ENCODE results near the gene CHST15.

CHST15 gene

DNA sequence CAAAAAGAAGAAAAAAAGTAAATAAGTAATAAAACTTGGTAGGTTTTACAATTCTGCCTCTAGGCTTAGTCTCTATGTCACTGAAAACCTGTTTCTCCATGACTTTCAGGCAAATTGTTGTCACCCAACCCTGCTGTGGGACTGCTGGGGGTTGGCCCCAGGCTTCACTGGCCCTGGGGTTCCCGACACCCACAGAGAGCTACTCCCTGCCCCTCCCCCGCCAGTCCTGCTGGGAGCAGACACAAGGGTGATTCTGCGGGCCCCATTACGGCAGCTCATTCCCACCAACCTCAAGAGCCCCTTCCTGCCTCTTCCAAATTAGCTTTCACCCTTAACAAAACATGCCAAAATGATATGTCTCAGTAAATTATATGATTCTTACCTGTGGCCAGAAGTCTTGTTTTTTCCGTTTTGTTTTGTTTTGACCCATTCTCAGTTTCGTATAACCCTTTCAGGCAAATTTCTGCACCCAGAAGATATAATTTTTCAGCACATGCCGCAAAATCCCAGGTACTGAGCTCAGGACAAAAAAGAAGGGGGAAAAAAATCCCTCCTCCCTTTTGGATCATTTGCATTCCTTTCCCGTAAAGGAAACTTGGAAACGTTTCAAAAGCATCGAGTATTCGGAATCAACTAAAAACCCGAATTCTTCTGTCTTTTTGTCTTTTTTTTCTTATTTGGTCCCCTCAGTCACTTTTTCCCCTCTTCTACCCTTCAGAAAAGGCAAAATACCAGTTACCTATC, 27.8 kb downstream of the CHST15 start:
- Histone ChIP-seq H3K27me3 (ENCODE audit: control insufficient read depth, insufficient read depth, low read length) (no peaks in the 10 kb centered on the region), H3K4me1 (ENCODE audit: control insufficient read depth, insufficient read depth, low read length) (peaks cover 28% of the 10 kb centered on the region), H3K9me3 (ENCODE audit: control insufficient read depth, low read length) (no peaks in the 10 kb centered on the region), H3K36me3 (ENCODE audit: control insufficient read depth, insufficient read depth, low read length) (no peaks in the 10 kb centered on the region), H3K4me3 (ENCODE audit: low read length) (no peak overlapping the region), H3K9ac (ENCODE audit: low read length) (no peak overlapping the region)

- H3K9me3 ChIP-seq (ENCODE audit: control insufficient read depth, low read length) = no peaks in the 10 kb centered on the region
- H3K27me3 ChIP-seq (ENCODE audit: control insufficient read depth, insufficient read depth, low read length) = no peaks in the 10 kb centered on the region
- peaks cover 28% of the 10 kb centered on the region for H3K4me1 ChIP-seq (ENCODE audit: control insufficient read depth, insufficient read depth, low read length)
- H3K9ac ChIP-seq (ENCODE audit: low read length) = no peak overlapping the region
- H3K36me3 ChIP-seq (ENCODE audit: control insufficient read depth, insufficient read depth, low read length) = no peaks in the 10 kb centered on the region
- H3K4me3 ChIP-seq (ENCODE audit: low read length) = no peak overlapping the region
Observed at GRCh38 chr10:124064676-124065075, 28.7 kb downstream of the CHST15 start.

DNA sequence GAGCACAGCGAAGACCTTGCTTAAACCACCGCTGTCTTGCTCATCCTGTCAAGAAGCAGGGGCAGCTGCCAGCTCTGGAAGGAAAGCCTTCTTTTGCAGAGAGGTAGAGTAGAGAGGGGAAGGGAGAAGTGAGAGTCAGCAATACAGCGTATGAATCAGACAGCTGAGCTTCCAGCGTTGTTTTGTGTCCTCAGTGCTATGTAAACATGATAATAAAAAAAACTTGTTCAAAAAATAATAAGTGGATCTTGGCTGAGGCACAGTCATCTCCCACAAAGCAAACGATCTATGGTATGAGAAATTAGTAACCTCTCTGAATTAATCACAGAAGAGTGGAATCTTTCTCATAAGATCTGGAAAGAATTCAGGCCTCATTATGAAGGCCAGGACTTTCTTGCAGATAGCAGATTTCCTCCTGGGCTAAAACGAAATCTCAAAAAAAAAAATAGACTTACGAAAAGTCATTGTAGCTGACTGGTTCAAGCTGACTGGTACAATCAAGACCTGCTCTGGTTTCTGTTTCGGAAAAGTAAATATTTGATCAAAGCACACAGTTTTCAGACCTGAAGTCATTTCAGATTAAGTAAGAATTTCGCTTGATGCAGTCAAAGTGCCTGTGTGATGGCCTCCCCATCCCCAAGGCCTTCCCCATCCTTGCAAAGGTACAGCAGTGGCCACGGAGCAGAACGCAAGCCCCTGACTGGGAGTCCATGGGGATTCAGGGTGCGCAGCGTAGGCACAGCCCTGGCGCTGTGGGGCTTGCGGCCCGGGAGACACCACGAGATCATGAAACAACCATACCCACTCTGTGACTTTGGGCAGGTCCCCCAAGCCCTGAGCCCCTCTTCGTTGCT, 29.4 kb downstream of the CHST15 start:
- H3K36me3 ChIP-seq (ENCODE audit: control insufficient read depth, insufficient read depth, low read length) = no peaks in the 10 kb centered on the region
- H3K27me3 ChIP-seq (ENCODE audit: control insufficient read depth, insufficient read depth, low read length) = no peaks in the 10 kb centered on the region
- H3K9ac ChIP-seq (ENCODE audit: low read length) = no peak overlapping the region
- no peaks in the 10 kb centered on the region for H3K9me3 ChIP-seq (ENCODE audit: control insufficient read depth, low read length)
- no peak overlapping the region for H3K4me3 ChIP-seq (ENCODE audit: low read length)
- H3K4me1 ChIP-seq (ENCODE audit: control insufficient read depth, insufficient read depth, low read length) = peaks cover 28% of the 10 kb centered on the region

DNA sequence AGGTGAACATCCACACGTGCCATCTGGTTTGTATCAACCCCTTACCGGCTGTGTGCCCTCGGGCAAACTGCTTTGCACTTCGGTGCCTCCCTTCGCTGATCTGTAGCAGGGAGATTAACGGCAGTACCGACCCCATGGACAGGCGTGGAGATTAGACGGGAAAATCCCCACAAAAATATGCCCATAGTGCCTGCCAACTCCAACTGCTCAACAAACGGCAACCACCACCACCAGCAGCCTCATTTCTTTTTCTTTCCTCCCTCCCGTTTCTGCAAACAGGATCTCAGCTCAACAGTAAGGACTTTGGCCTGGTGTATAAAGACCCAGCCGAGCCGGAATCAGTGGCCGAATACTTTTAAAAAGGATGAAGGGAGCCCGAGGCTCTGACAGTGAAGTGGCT, 31.0 kb downstream of the CHST15 start:
- peaks cover 28% of the 10 kb centered on the region for H3K4me1 ChIP-seq (ENCODE audit: control insufficient read depth, insufficient read depth, low read length)
- no peaks in the 10 kb centered on the region for H3K9me3 ChIP-seq (ENCODE audit: control insufficient read depth, low read length)
- H3K36me3 ChIP-seq (ENCODE audit: control insufficient read depth, insufficient read depth, low read length) = no peaks in the 10 kb centered on the region
- H3K4me3 ChIP-seq (ENCODE audit: low read length) = no peak overlapping the region
- H3K27me3 ChIP-seq (ENCODE audit: control insufficient read depth, insufficient read depth, low read length) = no peaks in the 10 kb centered on the region
- H3K9ac ChIP-seq (ENCODE audit: low read length) = no peak overlapping the region

DNA sequence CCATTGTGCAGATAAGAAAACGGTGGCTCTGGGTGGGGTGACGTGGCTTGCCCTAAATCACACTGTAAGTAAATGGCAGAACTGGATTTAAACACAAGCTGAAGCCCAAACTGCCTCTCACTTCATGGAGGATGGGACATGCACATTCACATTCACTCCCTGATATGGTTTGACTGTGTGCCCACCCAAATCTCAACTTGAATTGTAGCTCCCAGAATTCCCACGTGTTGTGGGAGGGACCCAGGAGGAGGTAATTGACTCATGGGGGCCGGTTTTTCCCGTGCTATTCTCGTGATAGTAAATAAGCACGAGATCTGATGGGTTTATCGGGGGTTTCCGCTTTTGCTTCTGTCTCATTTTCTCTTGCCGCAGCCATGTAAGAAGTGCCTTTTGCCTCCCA, 32.4 kb downstream of the CHST15 start:
- Histone ChIP-seq H3K4me3 (ENCODE audit: low read length) (no peak overlapping the region), H3K9me3 (ENCODE audit: control insufficient read depth, low read length) (no peaks in the 10 kb centered on the region), H3K9ac (ENCODE audit: low read length) (no peak overlapping the region), H3K27me3 (ENCODE audit: control insufficient read depth, insufficient read depth, low read length) (no peaks in the 10 kb centered on the region), H3K4me1 (ENCODE audit: control insufficient read depth, insufficient read depth, low read length) (peaks cover 27% of the 10 kb centered on the region), H3K36me3 (ENCODE audit: control insufficient read depth, insufficient read depth, low read length) (no peaks in the 10 kb centered on the region)

DNA sequence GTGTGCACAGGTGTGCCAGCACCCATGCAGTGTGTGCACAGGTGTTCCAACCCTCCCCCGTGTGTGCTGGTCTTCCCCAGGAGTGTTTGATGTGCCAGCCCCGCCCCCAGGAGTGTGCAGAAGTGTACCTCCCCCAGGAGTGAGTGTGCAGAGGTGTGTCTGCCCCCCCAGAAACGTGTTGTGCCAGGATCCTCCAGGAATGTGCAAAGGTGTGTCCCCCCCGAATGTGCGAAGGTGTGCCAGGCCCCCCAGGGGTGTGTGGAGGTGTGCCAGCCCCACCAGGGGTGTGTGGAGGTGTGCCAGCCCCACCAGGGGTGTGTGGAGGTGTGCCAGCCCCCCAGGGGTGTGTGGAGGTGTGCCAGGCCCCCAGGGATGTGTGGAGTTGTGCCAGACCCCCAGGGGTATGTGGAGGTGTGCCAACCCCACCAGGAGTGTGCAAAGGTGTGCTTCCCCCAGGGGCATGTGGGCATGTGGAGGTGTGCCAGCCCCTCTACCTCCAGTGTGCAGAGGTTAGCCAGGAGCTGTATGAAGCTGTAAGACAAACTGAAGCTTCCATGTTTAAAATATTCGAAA, 33.2 kb downstream of the CHST15 start:
- H3K4me3 ChIP-seq (ENCODE audit: low read length) = no peak overlapping the region
- peaks cover 25% of the 10 kb centered on the region for H3K4me1 ChIP-seq (ENCODE audit: control insufficient read depth, insufficient read depth, low read length)
- no peaks in the 10 kb centered on the region for H3K27me3 ChIP-seq (ENCODE audit: control insufficient read depth, insufficient read depth, low read length)
- no peak overlapping the region for H3K9ac ChIP-seq (ENCODE audit: low read length)
- no peaks in the 10 kb centered on the region for H3K36me3 ChIP-seq (ENCODE audit: control insufficient read depth, insufficient read depth, low read length)
- no peaks in the 10 kb centered on the region for H3K9me3 ChIP-seq (ENCODE audit: control insufficient read depth, low read length)

- H3K9ac ChIP-seq (ENCODE audit: low read length) = no peak overlapping the region
- no peak overlapping the region for H3K4me3 ChIP-seq (ENCODE audit: low read length)
- H3K4me1 ChIP-seq (ENCODE audit: control insufficient read depth, insufficient read depth, low read length) = peaks cover 21% of the 10 kb centered on the region
- H3K27me3 ChIP-seq (ENCODE audit: control insufficient read depth, insufficient read depth, low read length) = no peaks in the 10 kb centered on the region
- H3K9me3 ChIP-seq (ENCODE audit: control insufficient read depth, low read length) = no peaks in the 10 kb centered on the region
- no peaks in the 10 kb centered on the region for H3K36me3 ChIP-seq (ENCODE audit: control insufficient read depth, insufficient read depth, low read length)
Observed at GRCh38 chr10:124059551-124059950, 33.8 kb downstream of the CHST15 start.

GRCh38 chr10:124058346-124059003, 34.9 kb downstream of the CHST15 start:
- no peak overlapping the region for H3K4me3 ChIP-seq (ENCODE audit: low read length)
- peaks cover 11% of the 10 kb centered on the region for H3K4me1 ChIP-seq (ENCODE audit: control insufficient read depth, insufficient read depth, low read length)
- H3K9me3 ChIP-seq (ENCODE audit: control insufficient read depth, low read length) = no peaks in the 10 kb centered on the region
- no peak overlapping the region for H3K9ac ChIP-seq (ENCODE audit: low read length)
- H3K27me3 ChIP-seq (ENCODE audit: control insufficient read depth, insufficient read depth, low read length) = no peaks in the 10 kb centered on the region
- H3K36me3 ChIP-seq (ENCODE audit: control insufficient read depth, insufficient read depth, low read length) = no peaks in the 10 kb centered on the region

DNA sequence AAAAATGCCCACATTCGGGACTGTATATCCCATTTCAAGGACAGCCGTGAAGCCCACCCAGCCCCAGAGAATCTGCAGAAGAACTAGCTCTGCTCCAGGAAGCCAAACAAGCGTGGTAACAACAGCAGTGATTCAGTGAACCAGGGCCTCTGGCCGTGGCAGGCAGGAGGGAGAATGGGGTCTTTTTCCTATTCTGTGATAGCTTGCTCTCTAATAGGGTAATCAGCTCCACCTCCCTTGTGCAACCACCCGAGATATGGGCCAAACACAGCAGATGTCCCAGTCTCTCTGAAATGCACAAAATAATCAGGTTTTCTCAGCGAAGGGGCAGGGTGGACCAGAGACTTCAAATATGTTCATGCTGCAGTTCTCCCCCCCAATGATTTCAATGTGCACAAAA, 35.8 kb downstream of the CHST15 start:
- Histone ChIP-seq H3K4me3 (ENCODE audit: low read length) (no peak overlapping the region), H3K27me3 (ENCODE audit: control insufficient read depth, insufficient read depth, low read length) (no peaks in the 10 kb centered on the region), H3K4me1 (ENCODE audit: control insufficient read depth, insufficient read depth, low read length) (peaks cover 6% of the 10 kb centered on the region), H3K36me3 (ENCODE audit: control insufficient read depth, insufficient read depth, low read length) (no peaks in the 10 kb centered on the region), H3K9me3 (ENCODE audit: control insufficient read depth, low read length) (no peaks in the 10 kb centered on the region), H3K9ac (ENCODE audit: low read length) (no peak overlapping the region)

GRCh38 chr10:124056337-124056980, 36.9 kb downstream of the CHST15 start:
- H3K9me3 ChIP-seq (ENCODE audit: control insufficient read depth, low read length) = no peaks in the 10 kb centered on the region
- no peak overlapping the region for H3K9ac ChIP-seq (ENCODE audit: low read length)
- H3K36me3 ChIP-seq (ENCODE audit: control insufficient read depth, insufficient read depth, low read length) = no peaks in the 10 kb centered on the region
- H3K27me3 ChIP-seq (ENCODE audit: control insufficient read depth, insufficient read depth, low read length) = no peaks in the 10 kb centered on the region
- H3K4me3 ChIP-seq (ENCODE audit: low read length) = no peak overlapping the region
- H3K4me1 ChIP-seq (ENCODE audit: control insufficient read depth, insufficient read depth, low read length) = no peaks in the 10 kb centered on the region

- Histone ChIP-seq H3K36me3 (ENCODE audit: control insufficient read depth, insufficient read depth, low read length) (no peaks in the 10 kb centered on the region), H3K4me1 (ENCODE audit: control insufficient read depth, insufficient read depth, low read length) (no peaks in the 10 kb centered on the region), H3K4me3 (ENCODE audit: low read length) (no peak overlapping the region), H3K9me3 (ENCODE audit: control insufficient read depth, low read length) (no peaks in the 10 kb centered on the region), H3K27me3 (ENCODE audit: control insufficient read depth, insufficient read depth, low read length) (no peaks in the 10 kb centered on the region), H3K9ac (ENCODE audit: low read length) (no peak overlapping the region)
Observed at GRCh38 chr10:124053971-124054370, 39.4 kb downstream of the CHST15 start.
